GM21367 (cell line): Measurements from ENCODE around the gene ADAM12.

Source experiments
- ATAC-seq: cut with Tn5 transposase; IDR thresholded peaks from one replicate; pipeline ENCODE4 v1.9.1; 2021; ENCODE audit not compliant: unreplicated experiment

ADAM12 gene

DNA sequence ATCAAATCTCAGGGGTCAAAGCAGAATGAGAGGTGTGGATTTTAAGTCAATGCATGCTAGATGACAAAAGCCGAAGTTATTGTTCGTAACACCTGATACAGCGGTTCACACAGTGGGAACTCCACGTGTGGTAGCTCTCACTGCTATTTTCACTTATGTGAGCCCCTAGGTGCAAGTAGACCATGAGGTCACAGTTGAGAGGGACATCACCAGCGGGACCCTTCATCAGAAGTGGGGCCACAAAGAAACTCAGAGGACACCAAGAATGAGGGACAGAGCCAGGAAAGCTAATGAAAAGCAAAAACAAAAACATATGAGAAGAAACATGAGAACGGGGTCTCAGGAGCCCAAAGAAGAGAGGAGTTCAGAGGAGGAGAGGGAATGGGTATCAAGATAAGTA lies 63.5 kb downstream of the ADAM12 start:
- ATAC-seq = no peak

DNA sequence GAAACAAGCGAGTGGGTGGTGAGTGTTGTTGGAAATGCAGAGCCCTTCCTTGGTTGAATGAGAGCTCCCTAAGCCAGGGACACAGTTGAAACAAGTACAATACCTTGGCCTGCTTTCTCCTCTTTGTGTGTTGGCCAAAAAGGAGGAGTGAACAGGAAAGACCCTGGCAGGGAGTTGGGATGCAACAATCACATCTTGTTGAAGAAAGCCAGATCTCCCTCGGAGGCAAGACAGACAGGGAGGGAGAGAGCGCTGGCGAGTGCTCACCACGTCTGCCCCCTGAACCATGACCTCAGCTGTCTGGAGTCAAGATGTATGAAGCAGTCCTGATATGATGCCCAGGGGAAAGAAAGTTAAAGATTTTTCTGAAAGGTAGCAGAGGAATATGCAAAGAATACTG lies 66.8 kb downstream of the ADAM12 start:
- ATAC-seq = no peak

DNA sequence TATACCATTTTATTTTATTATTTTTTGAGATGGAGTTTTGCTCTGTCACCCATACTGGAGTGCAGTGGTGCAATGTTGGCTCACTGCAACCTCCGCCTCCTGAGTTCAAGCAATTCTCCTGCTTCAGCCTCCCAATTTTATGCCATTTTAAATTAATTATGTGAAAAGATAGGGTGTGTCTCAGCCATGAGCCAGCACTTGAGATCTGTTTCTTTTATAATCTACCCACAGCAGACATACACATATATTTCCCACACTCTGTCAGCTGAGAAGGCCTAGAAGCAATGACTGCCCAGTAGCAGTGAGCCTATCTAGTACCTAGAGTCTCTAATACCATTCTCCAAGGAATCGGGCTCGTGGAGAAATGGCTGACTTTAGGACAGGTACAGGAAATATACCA lies 70.5 kb downstream of the ADAM12 start:
- no peak for ATAC-seq

DNA sequence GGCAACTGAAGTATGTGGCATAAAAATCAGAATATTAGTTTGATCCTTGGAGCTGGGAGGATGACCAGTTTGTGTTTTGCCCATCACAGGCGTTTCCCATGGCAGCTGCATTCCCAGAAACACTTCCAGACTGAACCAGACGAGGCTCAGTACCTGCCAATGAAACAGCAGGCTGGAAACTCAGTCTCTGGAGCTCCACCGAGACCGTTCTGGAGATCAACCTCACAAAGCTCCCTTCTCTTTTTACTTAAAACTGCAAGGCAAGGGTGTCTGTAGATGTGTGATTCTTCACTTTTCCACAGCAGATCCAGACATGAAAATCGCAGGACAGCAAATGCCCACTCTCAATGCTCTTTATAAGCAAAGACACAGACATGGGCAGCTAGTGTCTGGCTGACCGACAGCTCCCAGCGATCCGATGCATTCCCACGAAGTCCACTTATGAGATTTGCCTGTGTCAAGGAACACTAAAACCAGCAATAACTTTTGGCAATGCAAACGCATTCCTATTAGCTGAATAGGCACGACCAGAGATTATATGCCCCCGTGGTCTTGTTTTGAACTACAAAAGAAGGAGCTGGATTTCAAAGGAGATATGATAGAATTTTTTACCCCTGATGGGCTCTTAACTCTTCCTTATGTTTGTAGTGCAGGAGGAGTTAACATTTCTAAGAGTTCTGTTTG lies 72.6 kb downstream of the ADAM12 start:
- ATAC-seq = no peak

DNA sequence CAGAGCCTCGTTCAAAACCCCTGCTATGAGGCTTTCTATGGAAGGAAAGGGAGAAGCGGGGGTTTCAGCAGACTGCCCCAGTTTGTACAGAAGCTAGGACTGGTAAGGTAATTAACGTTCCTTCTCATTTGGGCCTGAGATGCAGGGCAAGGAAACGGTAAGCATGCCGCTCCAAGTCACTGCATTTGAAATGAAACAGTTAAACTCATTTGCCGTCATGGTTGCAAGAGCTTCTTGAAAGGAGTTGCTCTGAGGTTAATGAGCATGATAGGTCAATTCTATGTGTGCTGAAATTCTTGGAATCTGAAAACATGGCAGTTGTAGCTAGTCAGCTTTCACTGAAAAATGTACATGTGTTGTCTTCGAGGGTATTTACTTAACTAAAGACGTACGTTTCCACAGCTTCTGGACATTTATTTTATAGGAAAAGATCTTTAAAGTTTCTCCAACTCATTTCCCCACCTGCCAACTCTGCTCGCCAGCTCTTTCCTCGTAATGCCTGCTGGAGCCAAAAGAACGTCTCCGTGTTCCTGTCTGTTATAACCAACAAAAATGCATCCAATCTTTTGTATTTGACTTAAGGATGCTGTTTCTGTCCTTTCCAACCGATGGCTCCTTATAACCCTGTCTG lies 73.3 kb downstream of the ADAM12 start:
- ATAC-seq = no peak

DNA sequence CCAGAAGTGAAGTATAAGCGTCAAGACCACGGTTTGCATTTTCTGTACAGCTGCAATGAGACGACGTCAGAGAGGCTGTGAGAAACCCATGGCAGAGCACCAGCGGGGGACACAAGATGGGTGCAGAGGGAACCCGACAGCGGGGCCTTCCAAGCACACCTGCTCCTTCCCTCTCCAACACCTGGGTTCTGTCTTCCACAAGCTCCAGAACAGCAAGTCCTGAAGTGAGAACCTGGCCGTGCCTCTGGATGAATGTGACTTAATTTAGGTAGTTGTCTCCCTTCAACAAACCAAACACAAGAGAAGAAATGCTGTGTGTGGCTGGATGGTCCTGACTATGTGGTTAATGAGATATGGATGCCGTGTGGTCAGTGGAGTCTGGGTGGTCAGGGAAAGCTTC lies 76.1 kb downstream of the ADAM12 start:
- ATAC-seq = no peak

DNA sequence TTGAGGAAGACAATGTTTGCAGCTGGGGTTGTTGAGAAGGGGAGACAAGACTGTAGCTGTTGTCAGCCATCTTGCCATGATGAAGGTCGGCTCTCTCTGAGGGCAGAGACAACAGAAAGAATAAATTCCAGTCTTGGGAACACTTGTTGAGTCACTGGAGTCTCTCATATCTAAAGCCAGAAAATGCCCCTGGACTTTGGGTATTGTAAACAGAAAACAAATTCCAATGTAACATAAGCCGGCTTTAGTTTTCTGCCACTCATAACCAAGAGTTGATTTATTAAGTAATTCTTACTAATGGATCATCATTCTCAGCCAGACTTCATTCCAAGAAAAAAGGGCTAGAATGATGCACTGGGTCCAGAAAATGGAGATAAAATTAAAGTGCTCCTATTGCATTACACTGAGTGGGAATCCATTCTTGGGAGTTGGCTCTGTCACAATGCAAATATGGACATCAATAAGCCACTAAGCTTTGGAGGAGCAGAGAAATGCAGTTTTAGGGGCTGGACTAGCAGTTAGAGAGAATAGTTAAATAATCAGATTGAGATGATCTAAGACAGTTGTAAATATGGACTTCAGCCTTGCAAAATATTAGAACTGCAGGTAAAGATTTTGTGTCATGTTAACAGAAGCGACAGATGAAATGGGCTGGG lies 78.9 kb downstream of the ADAM12 start:
- no peak for ATAC-seq

DNA sequence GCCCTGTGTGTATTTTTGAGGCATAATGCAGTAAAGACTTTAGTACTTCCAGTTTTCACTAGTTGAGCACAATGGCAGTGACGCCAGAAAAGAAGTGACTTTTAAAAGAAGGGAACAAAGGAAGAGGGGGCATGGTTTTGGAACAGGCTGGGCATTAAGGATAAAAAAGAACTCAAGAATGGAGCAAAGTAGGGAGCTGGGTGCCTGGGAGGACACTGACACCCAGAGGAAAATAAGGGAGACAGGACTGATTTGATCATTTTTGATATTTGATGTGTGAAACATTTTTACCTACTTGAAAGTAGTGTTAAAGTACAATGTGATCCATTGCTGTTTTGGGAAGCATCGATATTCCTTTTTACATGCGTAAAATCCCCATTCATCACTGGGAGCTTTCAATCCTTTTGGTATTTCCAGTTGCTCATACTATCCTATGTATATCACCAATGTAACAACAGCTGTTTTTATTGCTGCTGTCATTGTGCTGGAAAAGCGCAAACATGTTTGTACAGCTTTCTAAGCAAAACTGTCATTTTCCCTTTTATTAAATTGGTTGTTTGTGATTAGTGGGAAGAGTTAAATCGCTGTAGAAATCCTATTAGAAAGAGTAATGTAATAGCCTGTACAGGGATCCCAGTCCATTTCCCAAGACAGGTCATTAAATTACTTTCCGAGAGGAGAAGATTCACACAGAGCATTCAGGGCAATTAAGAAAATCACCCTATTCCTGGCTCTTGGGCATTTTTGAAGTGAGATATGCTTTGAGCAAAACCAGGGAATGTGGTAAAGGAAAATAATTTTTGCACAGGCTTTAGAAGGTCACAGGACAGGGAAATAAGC lies 85.2 kb downstream of the ADAM12 start:
- no peak for ATAC-seq

DNA sequence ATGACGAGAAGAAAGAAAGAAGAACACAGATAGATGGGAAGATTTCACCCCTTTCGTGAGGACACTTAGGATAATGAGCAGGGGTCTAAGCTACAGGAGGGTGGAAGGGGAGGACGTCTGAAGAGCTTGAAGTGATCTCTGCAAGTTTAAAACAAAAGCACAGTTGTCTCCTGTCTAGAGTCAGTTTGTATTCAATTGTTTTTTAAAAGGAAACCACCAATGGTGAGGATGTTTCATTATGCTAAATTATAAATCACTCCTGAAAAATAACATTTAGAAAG lies 85.9 kb downstream of the ADAM12 start:
- ATAC-seq = no peak

DNA sequence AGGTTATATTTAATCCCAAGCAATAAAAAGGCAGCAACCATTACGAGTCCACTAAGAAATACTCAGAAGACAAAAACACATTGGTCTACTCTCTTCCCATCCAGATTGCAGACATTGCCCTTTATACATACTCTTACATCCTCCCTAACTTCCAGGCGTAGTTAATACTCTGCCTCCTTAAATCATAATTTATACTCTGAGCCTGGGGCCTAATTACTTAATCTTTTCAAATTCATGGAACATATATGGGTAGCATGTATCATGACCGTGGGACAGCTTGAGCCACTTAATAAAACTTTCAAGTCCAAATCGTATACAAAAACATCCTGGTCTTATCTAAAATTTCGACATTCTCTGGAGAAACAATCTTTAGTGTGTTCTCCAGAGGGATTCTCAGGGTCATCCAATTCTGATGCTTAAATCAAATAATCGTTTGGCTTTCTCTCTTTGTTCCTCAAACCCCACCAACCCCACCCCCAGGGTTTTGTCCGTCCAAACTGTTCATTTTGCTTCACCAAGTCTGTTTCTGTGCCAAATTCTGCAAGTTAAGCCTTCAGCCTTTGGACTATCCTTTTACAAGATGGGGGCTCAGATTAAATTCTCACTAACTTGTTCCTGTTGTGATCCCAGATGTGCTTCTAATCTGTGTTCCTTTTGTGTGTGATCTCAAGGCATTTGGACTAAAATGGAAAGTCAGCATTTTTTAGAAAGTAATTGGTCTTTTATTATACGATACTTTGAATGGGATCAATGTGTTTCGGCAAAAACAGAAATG lies 86.4 kb downstream of the ADAM12 start:
- no peak for ATAC-seq

DNA sequence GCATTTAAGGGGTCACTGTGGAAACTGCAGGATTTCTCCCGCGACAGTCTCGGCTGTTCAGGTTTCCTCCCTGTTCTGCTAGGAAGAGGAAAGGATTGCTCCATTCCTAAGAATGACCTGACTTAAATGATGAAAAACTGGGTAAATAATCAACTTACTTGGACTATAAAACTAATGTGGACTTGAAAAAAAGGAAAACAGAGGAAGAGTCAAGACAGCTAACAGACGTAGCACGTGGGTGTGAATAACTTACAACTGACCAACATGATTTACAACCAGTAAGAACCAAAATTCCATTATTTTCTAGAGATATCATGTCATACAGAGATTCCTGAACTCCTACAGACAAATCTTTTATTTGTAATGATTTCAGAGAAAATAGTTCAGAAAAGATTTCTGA lies 93.8 kb downstream of the ADAM12 start:
- ATAC-seq = no peak

DNA sequence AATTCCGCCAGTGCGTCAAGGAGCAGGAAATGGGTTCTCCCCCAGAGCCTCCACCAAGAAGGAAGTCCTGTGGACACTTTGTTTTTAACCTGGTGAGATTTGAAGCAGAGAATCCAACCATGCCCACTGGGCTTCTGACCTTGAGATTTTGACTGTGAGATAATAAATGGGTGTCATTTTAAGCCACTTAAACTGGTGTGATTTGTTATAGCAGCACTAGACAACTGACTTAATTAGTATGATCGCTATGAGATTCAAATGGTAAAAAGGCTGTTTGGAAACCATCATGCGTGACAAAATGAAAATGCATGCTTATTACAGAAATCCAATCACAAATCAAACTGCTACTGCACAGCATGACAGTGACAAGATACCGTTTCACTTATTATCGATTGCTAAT lies 98.0 kb downstream of the ADAM12 start:
- no peak for ATAC-seq

DNA sequence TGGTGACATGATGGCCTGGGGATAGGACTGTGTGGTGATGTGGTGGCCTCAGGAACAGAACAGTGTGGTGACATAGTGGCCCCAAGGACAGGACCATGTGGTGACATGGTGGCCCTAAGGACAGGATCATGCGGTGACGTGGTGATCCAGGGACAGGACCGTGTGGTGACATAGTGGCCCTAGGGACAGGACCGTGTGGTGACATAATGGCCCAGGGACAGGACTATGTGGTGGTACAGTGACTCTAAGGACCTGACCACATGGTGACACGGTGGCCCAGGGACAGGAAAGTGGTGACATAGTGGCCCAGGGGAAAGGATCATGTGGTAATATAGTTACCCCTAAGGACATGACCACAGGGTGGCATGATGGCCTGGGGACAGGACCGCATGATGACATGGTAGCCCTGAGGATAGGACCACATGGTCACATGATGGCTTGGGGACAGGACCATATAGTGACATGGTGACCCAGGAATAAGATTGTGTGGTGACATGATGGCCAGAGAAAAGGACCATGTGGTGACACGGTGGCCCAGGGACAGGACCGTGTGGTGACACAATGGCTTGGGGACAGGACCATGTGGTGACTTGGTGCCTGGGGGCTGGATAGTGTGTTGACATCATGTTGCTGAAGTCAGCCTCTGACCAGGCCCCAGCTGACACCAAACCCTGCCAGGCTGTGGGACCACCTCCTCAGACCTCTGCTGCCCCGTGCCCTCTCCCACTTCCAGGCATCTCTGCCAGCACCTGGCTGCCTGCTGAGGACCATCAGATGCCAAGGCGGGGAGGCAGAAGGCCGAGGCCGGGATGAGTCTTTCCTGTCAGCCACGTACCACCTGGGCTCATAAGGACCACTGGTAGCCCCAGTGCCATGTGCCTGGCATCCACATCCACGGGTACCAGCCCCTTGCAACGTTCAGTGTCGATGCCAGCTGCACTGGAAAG lies 99.5 kb downstream of the ADAM12 start:
- no peak for ATAC-seq

DNA sequence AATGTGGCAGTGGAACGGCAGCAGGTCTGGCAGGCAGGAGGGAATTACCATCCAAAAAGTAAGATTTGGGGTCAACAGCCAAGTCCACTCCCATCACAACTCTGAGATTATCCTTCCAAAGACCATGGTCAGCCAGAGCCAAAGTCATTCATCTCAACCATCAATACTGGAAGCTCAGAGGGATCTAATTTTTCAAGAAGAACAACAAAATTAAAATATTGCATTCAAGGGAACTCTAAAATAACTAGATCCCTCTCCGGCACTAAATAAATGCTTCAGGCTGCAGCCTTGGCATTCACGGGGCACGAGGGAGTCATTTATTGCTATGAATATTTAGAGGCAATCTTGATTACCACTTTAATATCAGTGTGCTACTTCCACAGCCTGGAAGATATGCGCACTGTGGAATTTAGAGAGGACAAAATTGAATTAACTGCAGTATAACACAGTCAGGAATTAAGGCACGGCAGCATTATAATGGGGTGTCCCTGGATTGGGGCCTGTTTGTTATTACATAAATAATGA lies 102.0 kb downstream of the ADAM12 start:
- no peak for ATAC-seq

DNA sequence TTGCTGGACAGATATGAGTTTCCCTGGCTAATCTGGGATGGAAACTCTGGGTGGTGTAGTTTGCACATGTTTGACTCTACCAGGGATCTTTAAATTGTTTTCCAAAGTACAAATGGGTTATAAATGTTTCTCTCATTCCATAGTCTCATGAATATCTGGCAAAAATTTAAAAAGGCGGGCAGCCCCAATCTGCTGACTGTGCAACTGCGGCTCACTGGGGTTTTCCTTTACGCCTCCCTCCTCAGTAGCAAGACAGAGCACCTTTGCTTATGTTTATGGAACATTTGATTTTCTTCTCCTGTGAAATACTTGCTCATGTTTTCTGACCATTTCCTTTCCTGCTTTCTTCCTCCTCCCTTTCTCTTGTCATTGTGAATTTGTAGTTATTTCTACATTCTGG lies 105.0 kb downstream of the ADAM12 start:
- no peak for ATAC-seq

DNA sequence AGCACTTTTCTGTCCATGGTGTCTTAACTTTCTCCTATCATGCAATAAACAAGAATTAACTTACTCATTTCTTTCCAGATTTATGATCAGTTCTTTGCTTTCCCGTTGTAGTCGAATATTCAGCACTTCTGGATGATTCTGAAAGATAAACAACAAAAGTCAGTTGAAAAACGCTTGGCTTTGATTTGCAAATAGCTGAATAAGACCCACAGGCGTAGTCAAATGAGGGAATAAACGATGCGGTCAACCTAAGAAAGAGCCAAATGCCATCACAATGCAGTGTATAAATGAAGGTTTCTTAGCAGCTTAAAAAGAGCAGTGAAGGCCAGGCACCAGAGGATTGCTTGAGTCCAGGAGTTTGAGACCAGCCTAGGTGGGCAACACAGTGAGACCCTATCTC lies 109.4 kb downstream of the ADAM12 start:
- no peak for ATAC-seq

DNA sequence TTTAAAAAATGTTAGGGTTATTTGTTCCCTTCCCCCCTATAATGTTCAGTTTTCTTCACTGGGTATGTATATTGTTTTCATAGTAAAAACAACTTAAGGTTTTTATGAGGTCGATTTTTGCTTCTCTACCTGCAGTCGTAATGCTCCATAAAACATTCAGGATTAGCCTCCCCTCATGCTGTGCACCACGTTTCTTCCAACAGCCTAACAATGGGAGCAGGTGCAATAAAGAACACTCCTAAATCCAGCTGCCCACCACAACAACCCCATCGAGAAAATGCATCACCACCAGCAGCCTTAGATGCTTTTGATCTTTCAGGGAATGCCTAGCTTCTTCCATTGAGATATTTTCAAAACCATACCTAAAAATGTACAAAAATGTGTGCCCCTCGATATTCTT lies 111.1 kb downstream of the ADAM12 start:
- no peak for ATAC-seq

DNA sequence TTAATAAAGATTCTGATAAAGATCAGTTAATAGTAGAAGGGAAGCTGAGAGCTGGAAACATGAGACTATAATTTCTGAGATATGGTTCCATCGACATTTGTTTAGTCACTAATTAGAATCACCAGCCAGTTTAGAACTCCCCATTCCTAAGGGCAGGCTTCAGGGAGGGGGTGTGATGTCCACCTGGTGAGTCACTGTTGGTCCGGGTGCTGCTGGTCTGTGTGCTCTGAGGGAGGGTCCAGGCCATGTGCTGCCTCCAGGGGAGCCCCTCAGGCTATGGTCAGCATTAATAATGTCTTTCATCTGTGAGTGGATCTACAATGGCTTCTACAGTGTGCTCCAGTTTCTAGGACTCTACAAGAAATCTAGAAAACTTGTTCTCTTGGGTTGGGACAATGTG lies 115.8 kb downstream of the ADAM12 start:
- ATAC-seq = no peak

DNA sequence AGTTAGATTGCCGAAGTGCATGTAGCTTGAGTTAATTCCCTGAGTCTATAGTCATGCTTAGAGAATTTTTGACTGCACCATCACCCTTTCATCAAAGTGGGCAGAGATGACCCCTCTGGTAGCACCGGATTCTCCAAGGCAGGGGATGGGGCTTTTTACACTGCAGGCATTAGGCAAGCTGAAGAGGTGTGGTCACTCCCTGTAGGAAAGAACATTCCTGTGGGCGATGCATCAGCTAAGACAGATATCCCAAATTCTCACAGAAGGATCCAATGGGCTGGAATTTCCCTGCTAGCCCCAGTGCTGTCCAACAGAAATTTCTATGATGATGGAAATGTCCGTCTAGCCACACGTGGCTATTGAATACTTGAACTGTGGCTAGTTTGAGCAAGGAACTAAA lies 118.2 kb downstream of the ADAM12 start:
- no peak for ATAC-seq
